ENCODE measurements around the gene ADORA2A.

ADORA2A gene

GRCh38 chr22:24453853-24454252 is 26.5 kb downstream of the ADORA2A start:
- Histone ChIP-seq H3K27ac (ENCODE audit: low read length) (no peak overlapping the region), H3K9ac (ENCODE audit: low read length) (no peak overlapping the region), H3F3A (ENCODE audit: insufficient read depth, low read length) (no peaks in the 10 kb centered on the region), H3K4me2 (ENCODE audit: low read depth, low read length) (no peak overlapping the region), H4K20me1 (ENCODE audit: insufficient read depth, low read length) (no peaks in the 10 kb centered on the region), H3K9me3 (replicated peaks; ENCODE audit: insufficient read depth, low read length) (no peaks in the 10 kb centered on the region), H3K79me2 (ENCODE audit: low read length) (no peaks in the 10 kb centered on the region), H3K4me1 (ENCODE audit: low read length) (no peaks in the 10 kb centered on the region), H3K36me3 (replicated peaks; ENCODE audit: insufficient read depth, low read length) (no peaks in the 10 kb centered on the region), H3K9me2 (replicated peaks; ENCODE audit: insufficient read depth, low read length) (no peaks in the 10 kb centered on the region), H3K4me3 (ENCODE audit: low read length) (no peak overlapping the region), H2AFZ (ENCODE audit: low read length) (no peak overlapping the region), H3K27me3 (replicated peaks; ENCODE audit: insufficient read depth, low read length) (no peaks in the 10 kb centered on the region)
- no peak for DNase-seq
- TF ChIP-seq EZH2phosphoT487 (IDR thresholded peaks at IDR 0.05; ENCODE audit: low read length) (no peak), CTCF (IDR thresholded peaks at IDR 0.05; ENCODE audit: low read length) (no peak), EZH2 (optimal IDR thresholded peaks at IDR 0.05; ENCODE audit: low read depth, low read length) (no peak)

- Histone ChIP-seq H3K4me1 (ENCODE audit: low read length) (peaks cover 8% of the 10 kb centered on the region), H3K27me3 (replicated peaks; ENCODE audit: insufficient read depth, low read length) (no peaks in the 10 kb centered on the region), H3K79me2 (ENCODE audit: low read length) (no peaks in the 10 kb centered on the region), H2AFZ (ENCODE audit: low read length) (no peak overlapping the region), H3F3A (ENCODE audit: insufficient read depth, low read length) (no peaks in the 10 kb centered on the region), H3K9me2 (replicated peaks; ENCODE audit: insufficient read depth, low read length) (no peaks in the 10 kb centered on the region), H3K9ac (ENCODE audit: low read length) (no peak overlapping the region), H3K4me3 (ENCODE audit: low read length) (no peak overlapping the region), H3K4me2 (ENCODE audit: low read depth, low read length) (no peak overlapping the region), H3K27ac (ENCODE audit: low read length) (no peak overlapping the region), H3K9me3 (replicated peaks; ENCODE audit: insufficient read depth, low read length) (no peaks in the 10 kb centered on the region), H3K36me3 (replicated peaks; ENCODE audit: insufficient read depth, low read length) (no peaks in the 10 kb centered on the region), H4K20me1 (ENCODE audit: insufficient read depth, low read length) (no peaks in the 10 kb centered on the region)
- no peak for DNase-seq
- TF ChIP-seq EZH2phosphoT487 (IDR thresholded peaks at IDR 0.05; ENCODE audit: low read length) (no peak), CTCF (IDR thresholded peaks at IDR 0.05; ENCODE audit: low read length) (no peak)
Observed at GRCh38 chr22:24455039-24455438, 27.6 kb downstream of the ADORA2A start.

GRCh38 chr22:24455751-24456426 is 28.5 kb downstream of the ADORA2A start:
- no peaks in the 10 kb centered on the region for H3K9me3 ChIP-seq (replicated peaks; ENCODE audit: insufficient read depth, low read length)
- H3K79me2 ChIP-seq (ENCODE audit: low read length) = no peaks in the 10 kb centered on the region
- TF ChIP-seq CTCF (IDR thresholded peaks at IDR 0.05; ENCODE audit: low read length) (no peak), EZH2phosphoT487 (IDR thresholded peaks at IDR 0.05; ENCODE audit: low read length) (no peak), EZH2 (optimal IDR thresholded peaks at IDR 0.05; ENCODE audit: low read depth, low read length) (no peak)
- H3K36me3 ChIP-seq (replicated peaks; ENCODE audit: insufficient read depth, low read length) = no peaks in the 10 kb centered on the region
- H2AFZ ChIP-seq (ENCODE audit: low read length) = no peak overlapping the region
- no peaks in the 10 kb centered on the region for H3K27me3 ChIP-seq (replicated peaks; ENCODE audit: insufficient read depth, low read length)
- H3K9me2 ChIP-seq (replicated peaks; ENCODE audit: insufficient read depth, low read length) = no peaks in the 10 kb centered on the region
- H3K27ac ChIP-seq (ENCODE audit: low read length) = no peak overlapping the region
- H3K9ac ChIP-seq (ENCODE audit: low read length) = no peak overlapping the region
- H3K4me1 ChIP-seq (ENCODE audit: low read length) = peaks cover 15% of the 10 kb centered on the region
- no peak for DNase-seq
- no peak overlapping the region for H3K4me2 ChIP-seq (ENCODE audit: low read depth, low read length)
- no peak overlapping the region for H3K4me3 ChIP-seq (ENCODE audit: low read length)
- peaks cover 8% of the 10 kb centered on the region for H3F3A ChIP-seq (ENCODE audit: insufficient read depth, low read length)
- H4K20me1 ChIP-seq (ENCODE audit: insufficient read depth, low read length) = no peaks in the 10 kb centered on the region

All from MM.1S (cell line).